Measurements from ENCODE around the gene NT5M. TPM values are rescaled to one million over a fixed set of nuclear protein-coding genes. Genes with fewer than 3 reads are reported as not detected.

The NT5M gene
- total RNA-seq, 4 donors from 2014 or later, result 0.68 to 4.2 (median 1.7) TPM; not detected in 1

- Histone ChIP-seq H3K27ac (no peak overlapping the region), H3K36me3 (no peaks in the 10 kb centered on the region), H3K4me1 (no peaks in the 10 kb centered on the region), H3K4me3 (no peak overlapping the region), H3K27me3 (no peaks in the 10 kb centered on the region), H3K9me3 (no peaks in the 10 kb centered on the region)
- TF ChIP-seq EP300 (IDR thresholded peaks at IDR 0.05; ENCODE audit: low read depth) (no peak), CTCF (IDR thresholded peaks at IDR 0.05) (no peak), POLR2AphosphoS5 (IDR thresholded peaks at IDR 0.05) (no peak), POLR2A (IDR thresholded peaks at IDR 0.05) (no peak)
- no peak for DNase-seq
- 56 to 59% methylated on average over 2 to 11 of the region's 11 CpGs for WGBS, 2 donors (ENCODE audit: low coverage in 1 of 2)
- intact Hi-C loops (cut with DNase I; ENCODE audit: low total_unique reads) (no loop called here), in situ Hi-C loops (cut with MboI; ENCODE audit: low pct_ligation_motif_present in 1 of 4, low pct_unique_long_range_greater_than_20kb in 1 of 4, low sequenced_read_pairs in 3 of 4) (no loop called here)
Observed at GRCh38 chr17:17348872-17349723, 45.9 kb downstream of the NT5M start.

- Histone ChIP-seq H3K4me1 (no peaks in the 10 kb centered on the region), H3K27ac (no peak overlapping the region), H3K36me3 (no peaks in the 10 kb centered on the region), H3K4me3 (no peak overlapping the region), H3K27me3 (no peaks in the 10 kb centered on the region), H3K9me3 (no peaks in the 10 kb centered on the region)
- intact Hi-C loops (cut with DNase I; ENCODE audit: low total_unique reads), result no loop called here
- WGBS, 2 donors (ENCODE audit: low coverage in 1 of 2), result 70% methylated on average over 11 of the region's 14 CpGs; no CpG with 5 or more reads in 1 of the 2 donors
- in situ Hi-C loops (cut with MboI; ENCODE audit: low pct_ligation_motif_present in 1 of 4, low pct_unique_long_range_greater_than_20kb in 1 of 4, low sequenced_read_pairs in 3 of 4), result loop anchor here in 3 of 4 donors (10.0 kb wide), 3 partner anchors 155 to 295 kb away; no protein-coding TSS in a partner anchor
- TF ChIP-seq EP300 (IDR thresholded peaks at IDR 0.05; ENCODE audit: low read depth), result no peak
- TF ChIP-seq POLR2A (IDR thresholded peaks at IDR 0.05), result no peak
- no peak for TF ChIP-seq POLR2AphosphoS5 (IDR thresholded peaks at IDR 0.05)
- no peak for DNase-seq
Observed at GRCh38 chr17:17349724-17350106, 46.5 kb downstream of the NT5M start.

GRCh38 chr17:17350491-17351355 lies 47.5 kb downstream of the NT5M start:
- in situ Hi-C loops (cut with MboI; ENCODE audit: low pct_ligation_motif_present in 1 of 4, low pct_unique_long_range_greater_than_20kb in 1 of 4, low sequenced_read_pairs in 3 of 4) (loop anchor here in 3 of 4 donors (10.0 kb wide), 3 partner anchors 154 to 294 kb away; no protein-coding TSS in a partner anchor), intact Hi-C loops (cut with DNase I; ENCODE audit: low total_unique reads) (no loop called here)
- Histone ChIP-seq H3K4me3 (no peak overlapping the region), H3K36me3 (no peaks in the 10 kb centered on the region), H3K27me3 (no peaks in the 10 kb centered on the region), H3K9me3 (no peaks in the 10 kb centered on the region), H3K27ac (no peak overlapping the region), H3K4me1 (peaks cover 0 to 4% (median 0%) of the 10 kb centered on the region in 4 donors)
- DNase-seq, result no peak
- no peak for TF ChIP-seq EP300 (IDR thresholded peaks at IDR 0.05; ENCODE audit: low read depth)
- TF ChIP-seq POLR2A (IDR thresholded peaks at IDR 0.05), result no peak
- no peak for TF ChIP-seq POLR2AphosphoS5 (IDR thresholded peaks at IDR 0.05)
- TF ChIP-seq CTCF (IDR thresholded peaks at IDR 0.05), result no peak
- WGBS, 2 donors (ENCODE audit: low coverage in 1 of 2), result 20 to 79% methylated on average over 1 to 19 of the region's 19 CpGs

GRCh38 chr17:17351356-17351891 lies 48.3 kb downstream of the NT5M start:
- H3K9me3 ChIP-seq, result no peaks in the 10 kb centered on the region
- intact Hi-C loops (cut with DNase I; ENCODE audit: low total_unique reads), result no loop called here
- H3K36me3 ChIP-seq, result no peaks in the 10 kb centered on the region
- H3K27ac ChIP-seq, result no peak overlapping the region
- no peak for DNase-seq
- H3K4me1 ChIP-seq, result peaks cover 0 to 4% (median 0%) of the 10 kb centered on the region in 4 donors
- TF ChIP-seq POLR2AphosphoS5 (IDR thresholded peaks at IDR 0.05) (no peak), CTCF (IDR thresholded peaks at IDR 0.05) (no peak), POLR2A (IDR thresholded peaks at IDR 0.05) (no peak), EP300 (IDR thresholded peaks at IDR 0.05; ENCODE audit: low read depth) (no peak)
- in situ Hi-C loops (cut with MboI; ENCODE audit: low pct_ligation_motif_present in 1 of 4, low pct_unique_long_range_greater_than_20kb in 1 of 4, low sequenced_read_pairs in 3 of 4), result loop anchor here in 3 of 4 donors (10.0 kb wide), 3 partner anchors 153 to 293 kb away; no protein-coding TSS in a partner anchor
- H3K4me3 ChIP-seq, result no peak overlapping the region
- no peaks in the 10 kb centered on the region for H3K27me3 ChIP-seq
- 81% methylated on average over 16 of the region's 16 CpGs; no CpG with 5 or more reads in 1 of the 2 donors for WGBS, 2 donors (ENCODE audit: low coverage in 1 of 2)

All from transverse colon (tissue), 4 donors.